Kidney epithelial cell (primary cell): ENCODE measurements around the gene PCBP3. TPM values are rescaled to one million over a fixed set of nuclear protein-coding genes. Genes with fewer than 3 reads are reported as not detected.

ENCODE experiments used
- DNase-seq: peaks from one replicate; pipeline ENCODE4 v3.0.0-alpha.2; 2010; ENCODE audit warnings: low read depth
- H3K27me3 ChIP-seq: 2 replicates; pipeline ENCODE4 v1.6.0; 2011; ENCODE audit warnings: low read length; ENCODE audit not compliant: control insufficient read depth, insufficient read depth
- H3K36me3 ChIP-seq: 2 replicates; pipeline ENCODE4 v1.5.1; 2011; ENCODE audit warnings: low read length; ENCODE audit not compliant: control insufficient read depth, insufficient read depth
- H3K4me3 ChIP-seq: 2 replicates; pipeline ENCODE4 v1.5.1; 2011; ENCODE audit warnings: low read depth, mild to moderate bottlenecking, control low read depth, low read length
- total RNA-seq: library from RNA; depleted of rRNA; stranded (reverse); fragments of >200 nt; gene quantifications from 2 replicates; pipeline ENCODE4 v1.2.3, GENCODE V29; 2015
- TF ChIP-seq, protein P1 (sequence below): IDR thresholded peaks from 2 replicates; pipeline ENCODE4 v1.5.1; 2011; ENCODE audit warnings: mild to moderate bottlenecking, moderate library complexity, low read length, control low read depth, inconsistent platforms; ENCODE audit not compliant: insufficient read depth, poor library complexity, severe bottlenecking

PCBP3 gene
- total RNA-seq, 1 donor from 2014 or later: 1.3 TPM

DNA sequence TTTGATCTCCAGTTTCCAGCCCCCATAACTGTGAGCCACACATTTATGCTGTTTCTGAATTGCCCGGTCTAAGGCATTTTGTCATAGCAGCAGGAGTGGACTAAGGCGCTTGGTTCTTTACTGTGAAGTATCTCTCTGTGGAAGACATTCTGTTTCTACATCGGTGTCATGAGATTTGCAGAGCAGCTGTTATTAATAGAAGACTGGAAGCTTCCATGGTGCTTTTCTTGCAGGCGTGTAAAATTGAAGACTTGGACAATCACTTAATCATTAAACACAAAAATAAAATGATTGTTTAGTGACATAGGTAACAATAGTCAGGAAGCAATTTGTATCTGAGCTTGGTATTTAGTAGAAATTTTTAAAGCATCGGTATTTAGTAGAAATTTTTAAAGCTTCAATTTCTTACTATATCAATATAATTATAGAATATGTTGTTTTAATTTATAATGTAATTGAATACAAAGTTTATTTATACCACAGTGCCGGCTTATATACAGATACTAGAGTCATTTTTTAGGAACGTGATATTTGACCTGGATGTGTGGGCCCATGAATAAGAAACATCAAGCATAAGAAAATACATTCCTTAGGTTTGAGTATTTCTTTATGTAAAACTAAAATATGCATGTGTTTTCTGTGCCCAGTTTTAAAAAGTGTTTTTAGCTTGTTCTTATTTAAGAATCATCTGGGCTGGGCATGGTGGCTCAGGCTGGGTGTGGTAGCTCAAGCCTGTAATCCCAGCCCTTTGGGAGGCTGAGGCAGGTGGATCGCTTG is 277.5 kb downstream of the PCBP3 start:
- H3K4me3 ChIP-seq: no peak overlapping the region
- TF ChIP-seq, protein P1, sequence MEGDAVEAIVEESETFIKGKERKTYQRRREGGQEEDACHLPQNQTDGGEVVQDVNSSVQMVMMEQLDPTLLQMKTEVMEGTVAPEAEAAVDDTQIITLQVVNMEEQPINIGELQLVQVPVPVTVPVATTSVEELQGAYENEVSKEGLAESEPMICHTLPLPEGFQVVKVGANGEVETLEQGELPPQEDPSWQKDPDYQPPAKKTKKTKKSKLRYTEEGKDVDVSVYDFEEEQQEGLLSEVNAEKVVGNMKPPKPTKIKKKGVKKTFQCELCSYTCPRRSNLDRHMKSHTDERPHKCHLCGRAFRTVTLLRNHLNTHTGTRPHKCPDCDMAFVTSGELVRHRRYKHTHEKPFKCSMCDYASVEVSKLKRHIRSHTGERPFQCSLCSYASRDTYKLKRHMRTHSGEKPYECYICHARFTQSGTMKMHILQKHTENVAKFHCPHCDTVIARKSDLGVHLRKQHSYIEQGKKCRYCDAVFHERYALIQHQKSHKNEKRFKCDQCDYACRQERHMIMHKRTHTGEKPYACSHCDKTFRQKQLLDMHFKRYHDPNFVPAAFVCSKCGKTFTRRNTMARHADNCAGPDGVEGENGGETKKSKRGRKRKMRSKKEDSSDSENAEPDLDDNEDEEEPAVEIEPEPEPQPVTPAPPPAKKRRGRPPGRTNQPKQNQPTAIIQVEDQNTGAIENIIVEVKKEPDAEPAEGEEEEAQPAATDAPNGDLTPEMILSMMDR: no peak
- H3K27me3 ChIP-seq: peaks cover 9% of the 10 kb centered on the region
- H3K36me3 ChIP-seq: no peaks in the 10 kb centered on the region
- no peak for DNase-seq

DNA sequence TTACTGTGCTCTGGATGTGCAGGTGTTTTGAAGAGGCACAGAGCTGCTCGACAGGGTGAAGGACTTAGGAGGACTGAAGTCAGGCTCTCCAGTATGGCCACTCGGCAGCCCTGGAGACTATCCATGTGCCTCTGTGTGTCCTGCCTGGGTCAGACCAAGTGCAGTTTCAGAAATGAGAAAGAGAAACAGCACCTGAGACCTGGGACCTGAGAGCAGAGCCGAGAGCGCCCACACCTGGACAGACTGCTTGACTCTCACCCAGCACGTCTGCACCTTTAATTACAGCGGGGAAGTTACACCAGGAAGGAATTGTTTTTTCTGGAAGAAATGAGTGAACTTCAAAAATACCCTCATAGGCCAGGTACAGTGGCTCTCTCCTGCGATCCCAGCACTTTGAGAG is 278.4 kb downstream of the PCBP3 start:
- Histone ChIP-seq H3K36me3 (no peaks in the 10 kb centered on the region), H3K27me3 (peaks cover 10% of the 10 kb centered on the region), H3K4me3 (no peak overlapping the region)
- no peak for DNase-seq
- TF ChIP-seq, protein P1: no peak

- H3K27me3 ChIP-seq: peaks cover 10% of the 10 kb centered on the region
- no peak for DNase-seq
- H3K4me3 ChIP-seq: no peak overlapping the region
- H3K36me3 ChIP-seq: no peaks in the 10 kb centered on the region
- TF ChIP-seq, protein P1: no peak
These were observed 279.1 kb downstream of the PCBP3 start for GRCh38 chr21:45922648-45923047.

DNA sequence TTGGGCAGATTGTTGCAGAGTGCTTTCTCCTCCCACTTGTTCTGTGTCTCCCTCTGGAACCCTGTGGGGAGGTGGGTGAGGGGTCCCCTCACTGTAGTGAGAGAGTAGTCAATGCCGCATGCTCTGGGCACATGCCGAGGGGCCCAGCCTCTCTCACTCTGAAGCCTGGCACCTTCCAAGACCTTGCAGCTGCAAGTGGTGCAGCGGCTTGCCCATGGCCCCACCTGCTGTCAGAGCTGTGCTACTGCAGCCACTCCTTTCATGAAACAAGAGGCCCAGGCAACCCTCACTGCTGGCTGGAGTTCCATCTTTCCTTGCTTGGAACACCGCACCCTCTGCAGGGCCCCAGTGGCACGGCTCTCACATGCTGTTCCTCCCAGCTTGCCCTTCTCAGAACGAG is 279.6 kb downstream of the PCBP3 start:
- Histone ChIP-seq H3K4me3 (no peak overlapping the region), H3K27me3 (peaks cover 10% of the 10 kb centered on the region), H3K36me3 (no peaks in the 10 kb centered on the region)
- DNase-seq: peak; percentile 4
- TF ChIP-seq, protein P1: peak; percentile 84

DNA sequence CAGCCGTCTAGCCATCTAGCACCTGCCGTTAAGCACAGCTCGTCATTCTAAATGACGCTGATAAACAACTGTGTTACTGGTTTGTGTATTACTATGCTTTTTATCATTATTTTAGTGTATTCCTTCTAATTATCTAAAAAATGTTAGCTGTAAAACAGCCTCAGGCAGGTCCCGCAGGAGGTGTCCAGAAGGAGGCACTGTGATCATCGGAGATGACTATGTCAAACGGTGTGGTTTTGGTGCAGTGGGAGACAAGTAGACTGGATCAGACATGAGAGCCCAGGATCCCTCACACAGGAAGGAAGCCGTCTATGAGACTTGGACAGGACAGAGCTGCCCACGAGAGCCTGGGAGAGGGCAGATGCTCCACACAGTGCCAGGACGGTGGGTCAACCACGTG is 282.8 kb downstream of the PCBP3 start:
- TF ChIP-seq, protein P1: no peak

GRCh38 chr21:45927032-45927431 is 283.5 kb downstream of the PCBP3 start:
- Histone ChIP-seq H3K4me3 (no peak overlapping the region), H3K27me3 (peaks cover 16% of the 10 kb centered on the region), H3K36me3 (no peaks in the 10 kb centered on the region)
- TF ChIP-seq, protein P1: no peak
- DNase-seq: no peak

More for the DNA sequence above, 282.8 kb downstream of the PCBP3 start:
- DNase-seq: no peak
- no peaks in the 10 kb centered on the region for H3K36me3 ChIP-seq
- peaks cover 18% of the 10 kb centered on the region for H3K27me3 ChIP-seq
- H3K4me3 ChIP-seq: no peak overlapping the region
